ENCODE measurements around the gene POLD3.

DNA sequence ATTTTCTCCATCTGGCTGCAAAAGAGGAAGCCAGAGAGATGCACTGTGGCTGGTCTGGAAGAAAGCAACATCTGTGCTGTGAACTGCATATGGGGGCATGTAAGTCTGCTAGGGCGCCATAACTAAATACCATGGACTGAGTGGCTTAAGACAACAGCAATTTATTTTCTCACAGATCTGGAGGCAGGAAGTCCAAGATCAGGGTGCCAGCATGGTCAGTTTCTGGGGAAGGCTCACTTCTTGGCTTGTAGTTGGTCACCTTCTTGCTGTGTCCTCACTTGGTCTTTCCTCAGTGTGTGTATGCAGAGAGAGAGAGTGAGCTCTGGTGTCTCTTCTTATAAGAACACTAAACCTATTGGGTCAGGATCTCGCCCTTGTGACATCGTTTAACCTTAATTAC is 34.9 kb upstream of the POLD3 start:
- TF ChIP-seq ZNF274 (IDR thresholded peaks at IDR 0.05; ENCODE audit: low read depth, low read length), result no peak
- TF ChIP-seq SUZ12 (IDR thresholded peaks at IDR 0.05; ENCODE audit: extremely low read depth, insufficient read depth, insufficient read length), result no peak

Data from NT2/D1 (cell line).